ENCODE measurements around the gene CDK3.

DNA sequence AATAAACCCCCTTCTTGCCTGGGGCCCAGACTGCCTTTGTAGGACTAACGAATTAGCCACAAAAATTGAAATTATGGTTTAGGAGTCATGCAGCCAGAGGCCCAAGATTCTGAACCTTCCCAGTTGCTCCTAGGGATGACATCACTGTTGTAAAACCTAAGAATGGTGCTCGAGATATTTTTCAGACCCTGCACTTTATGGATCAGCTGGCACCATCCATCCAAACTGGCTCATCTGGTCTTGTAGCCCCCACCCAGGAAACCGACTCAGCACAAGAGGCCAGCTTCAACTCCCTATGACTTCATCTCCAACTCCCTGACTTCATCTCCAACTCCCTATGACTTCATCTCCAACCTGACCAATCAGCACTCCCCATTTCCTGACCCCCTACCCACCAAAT is 37.4 kb downstream of the CDK3 start:
- TF ChIP-seq, protein P1, sequence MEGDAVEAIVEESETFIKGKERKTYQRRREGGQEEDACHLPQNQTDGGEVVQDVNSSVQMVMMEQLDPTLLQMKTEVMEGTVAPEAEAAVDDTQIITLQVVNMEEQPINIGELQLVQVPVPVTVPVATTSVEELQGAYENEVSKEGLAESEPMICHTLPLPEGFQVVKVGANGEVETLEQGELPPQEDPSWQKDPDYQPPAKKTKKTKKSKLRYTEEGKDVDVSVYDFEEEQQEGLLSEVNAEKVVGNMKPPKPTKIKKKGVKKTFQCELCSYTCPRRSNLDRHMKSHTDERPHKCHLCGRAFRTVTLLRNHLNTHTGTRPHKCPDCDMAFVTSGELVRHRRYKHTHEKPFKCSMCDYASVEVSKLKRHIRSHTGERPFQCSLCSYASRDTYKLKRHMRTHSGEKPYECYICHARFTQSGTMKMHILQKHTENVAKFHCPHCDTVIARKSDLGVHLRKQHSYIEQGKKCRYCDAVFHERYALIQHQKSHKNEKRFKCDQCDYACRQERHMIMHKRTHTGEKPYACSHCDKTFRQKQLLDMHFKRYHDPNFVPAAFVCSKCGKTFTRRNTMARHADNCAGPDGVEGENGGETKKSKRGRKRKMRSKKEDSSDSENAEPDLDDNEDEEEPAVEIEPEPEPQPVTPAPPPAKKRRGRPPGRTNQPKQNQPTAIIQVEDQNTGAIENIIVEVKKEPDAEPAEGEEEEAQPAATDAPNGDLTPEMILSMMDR (IDR thresholded peaks at IDR 0.05 in 2 of 3, conservative IDR thresholded peaks at IDR 0.05 in 1 of 3; ENCODE audit: borderline replicate concordance in 1 of 3, insufficient read depth in 1 of 3, low read depth in 2 of 3, low read length in 2 of 3), result no peak
- no peak for TF ChIP-seq EZH2phosphoT487 (IDR thresholded peaks at IDR 0.05; ENCODE audit: borderline replicate concordance)
- TF ChIP-seq ATF3 (IDR thresholded peaks at IDR 0.05), result no peak
- TF ChIP-seq SP1 (IDR thresholded peaks at IDR 0.05; ENCODE audit: low read depth), result no peak
- no peak for TF ChIP-seq POLR2A (IDR thresholded peaks at IDR 0.05; ENCODE audit: borderline replicate concordance, extremely low read depth, insufficient read depth, insufficient read length)
- no peak for TF ChIP-seq JUND (IDR thresholded peaks at IDR 0.05)
- no peak for TF ChIP-seq RAD21 (IDR thresholded peaks at IDR 0.05; ENCODE audit: low read depth)
